Activated CD4-positive, alpha-beta T cell treated with anti-CD3 and anti-CD28 coated beads, Interleukin-2, amount 50 U/mL, for 16 hours (primary cell): ENCODE measurements around the gene PDE4D.
"Not testable (repeated sequence)": the region's sequence is repeated elsewhere in the genome, so short reads cannot be mapped to it uniquely, and the experiment has no call there.

Source experiments
- DNase-seq: peaks from one replicate; pipeline ENCODE4 v3.0.0-alpha.2; 2020

The PDE4D gene

DNA sequence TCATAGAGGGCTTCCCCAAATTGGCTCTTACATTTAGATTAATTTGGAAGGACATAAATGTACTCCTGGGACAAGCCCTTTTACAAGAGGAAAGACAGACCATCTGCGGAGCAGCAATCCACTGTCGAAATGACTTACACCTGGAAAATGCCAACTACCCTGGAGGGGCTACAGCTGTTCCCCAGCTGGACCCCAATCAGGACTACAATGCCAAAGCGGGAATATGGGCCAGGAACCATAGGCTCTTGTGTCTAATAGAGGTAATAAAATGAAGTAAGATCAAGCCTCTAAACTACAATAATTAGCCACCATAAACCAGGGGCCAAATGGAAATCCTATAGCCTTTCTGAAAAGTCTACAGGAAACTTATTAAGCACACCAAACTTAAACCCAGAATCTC is 581.3 kb downstream of the PDE4D start:
- no peak for DNase-seq

DNA sequence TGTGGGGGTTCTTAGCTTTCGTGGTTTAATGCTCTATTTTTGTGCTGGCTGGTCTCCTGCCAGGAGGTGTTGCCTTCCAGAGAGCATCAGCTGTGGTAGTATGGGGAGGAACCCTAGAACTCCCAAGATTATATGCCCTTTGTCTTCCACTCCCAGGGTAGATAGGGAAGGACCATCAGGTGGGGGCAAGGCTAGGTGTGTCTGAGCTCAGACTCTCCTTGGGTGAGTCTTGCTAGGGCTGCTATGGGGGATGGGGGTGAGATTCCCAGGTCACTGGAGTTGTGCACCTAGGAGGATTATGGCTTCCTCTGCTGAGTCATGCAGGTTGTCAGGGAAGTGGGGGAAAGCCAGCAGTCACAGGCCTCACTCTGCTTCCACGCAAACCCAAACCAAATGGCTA is 584.8 kb downstream of the PDE4D start:
- DNase-seq: not testable (repeated sequence)

DNA sequence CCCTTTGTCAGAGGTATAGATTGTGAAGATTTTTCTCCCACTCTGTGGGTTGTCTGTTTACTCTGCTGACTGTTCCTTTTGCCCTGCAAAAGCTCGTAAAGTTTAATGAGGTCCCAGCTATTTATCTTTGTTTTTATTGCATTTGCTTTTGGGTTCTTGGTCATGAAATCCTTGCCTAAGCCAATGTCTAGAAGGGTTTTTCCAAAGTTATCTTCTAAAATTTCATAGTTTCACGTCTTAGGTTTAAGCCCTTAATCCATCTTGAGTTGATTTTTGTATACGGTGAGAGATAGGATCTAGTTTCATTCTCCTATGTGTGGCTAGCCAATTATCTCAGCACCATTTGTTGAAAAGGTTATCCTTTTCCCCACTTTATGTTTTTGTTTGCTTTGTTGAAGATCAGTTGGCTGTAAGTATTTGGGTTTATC is 590.2 kb downstream of the PDE4D start:
- not testable (repeated sequence) for DNase-seq

DNA sequence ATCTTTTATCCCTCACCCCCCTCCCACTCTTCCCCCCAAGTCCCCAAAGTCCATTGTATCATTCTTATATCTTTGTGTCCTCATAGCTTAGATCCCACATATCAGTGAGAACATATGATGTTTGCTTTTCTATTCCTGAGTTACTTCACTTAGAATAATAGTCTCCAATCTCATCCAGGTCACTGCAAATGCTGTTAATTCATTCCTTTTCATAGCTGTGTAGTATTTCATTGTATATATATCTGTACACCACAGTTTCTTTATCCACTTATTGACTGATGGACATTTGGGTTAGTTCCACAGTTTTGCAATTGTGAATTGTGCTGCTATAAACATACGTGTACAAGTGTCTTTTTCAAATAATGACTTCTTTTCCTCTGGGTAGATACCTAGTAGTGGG is 591.0 kb downstream of the PDE4D start:
- DNase-seq: not testable (repeated sequence)

DNA sequence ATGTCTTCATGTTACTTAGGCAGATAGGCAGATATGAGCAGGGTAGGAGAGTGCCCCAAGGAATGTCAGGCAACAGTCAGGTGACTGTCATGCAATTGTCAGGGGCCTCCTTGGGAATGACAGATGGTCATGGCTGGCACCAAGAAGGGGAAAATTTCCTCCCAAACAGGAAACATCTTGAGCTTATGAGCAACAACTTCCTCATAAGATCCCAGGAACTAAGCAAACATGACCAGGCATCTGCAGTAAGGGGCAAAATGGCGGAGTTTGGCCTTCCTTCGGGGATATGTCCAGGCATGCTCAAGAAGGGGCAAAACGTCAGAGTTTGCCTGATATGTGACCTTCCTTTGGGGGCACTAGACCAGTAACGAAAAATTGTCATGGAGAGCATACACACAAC is 591.8 kb downstream of the PDE4D start:
- DNase-seq: no peak

DNA sequence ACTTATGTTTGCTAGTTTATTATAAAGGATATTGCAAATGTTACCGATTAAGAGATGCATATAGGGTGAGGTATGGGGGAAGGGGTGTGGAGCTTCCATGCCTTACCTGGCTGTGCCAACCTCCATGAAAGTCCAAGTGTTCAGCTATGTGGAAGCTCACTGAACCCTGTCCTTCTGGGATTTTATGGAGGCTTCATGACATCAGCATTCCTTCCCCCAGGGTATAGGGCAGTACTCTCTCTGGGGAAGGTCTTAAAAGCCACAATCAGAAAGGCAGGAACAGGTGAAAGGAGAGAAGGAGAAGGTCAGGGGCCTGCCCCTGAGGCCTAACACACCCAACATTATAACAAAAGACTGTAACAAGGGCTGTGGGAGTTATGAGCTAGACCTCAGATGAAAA is 592.6 kb downstream of the PDE4D start:
- DNase-seq: no peak

DNA sequence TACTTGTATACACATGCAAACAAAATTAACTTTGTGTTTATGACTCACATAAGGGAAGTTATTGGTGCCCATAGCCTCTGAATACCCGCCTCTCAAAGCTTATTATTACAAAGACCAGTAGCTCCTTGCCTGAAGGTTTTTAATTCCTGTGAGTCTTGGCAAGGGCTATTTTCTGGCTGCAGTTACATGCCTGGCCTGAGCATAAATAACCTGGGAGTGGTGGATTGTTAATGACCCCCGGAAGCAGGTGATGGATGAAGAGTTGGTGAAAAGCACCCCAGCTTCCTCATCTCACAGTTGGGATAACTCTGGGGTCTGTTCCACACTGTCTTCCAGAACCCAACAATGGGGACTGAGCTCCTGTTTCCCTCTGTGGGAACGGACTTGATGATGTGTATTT is 594.5 kb downstream of the PDE4D start:
- no peak for DNase-seq

DNA sequence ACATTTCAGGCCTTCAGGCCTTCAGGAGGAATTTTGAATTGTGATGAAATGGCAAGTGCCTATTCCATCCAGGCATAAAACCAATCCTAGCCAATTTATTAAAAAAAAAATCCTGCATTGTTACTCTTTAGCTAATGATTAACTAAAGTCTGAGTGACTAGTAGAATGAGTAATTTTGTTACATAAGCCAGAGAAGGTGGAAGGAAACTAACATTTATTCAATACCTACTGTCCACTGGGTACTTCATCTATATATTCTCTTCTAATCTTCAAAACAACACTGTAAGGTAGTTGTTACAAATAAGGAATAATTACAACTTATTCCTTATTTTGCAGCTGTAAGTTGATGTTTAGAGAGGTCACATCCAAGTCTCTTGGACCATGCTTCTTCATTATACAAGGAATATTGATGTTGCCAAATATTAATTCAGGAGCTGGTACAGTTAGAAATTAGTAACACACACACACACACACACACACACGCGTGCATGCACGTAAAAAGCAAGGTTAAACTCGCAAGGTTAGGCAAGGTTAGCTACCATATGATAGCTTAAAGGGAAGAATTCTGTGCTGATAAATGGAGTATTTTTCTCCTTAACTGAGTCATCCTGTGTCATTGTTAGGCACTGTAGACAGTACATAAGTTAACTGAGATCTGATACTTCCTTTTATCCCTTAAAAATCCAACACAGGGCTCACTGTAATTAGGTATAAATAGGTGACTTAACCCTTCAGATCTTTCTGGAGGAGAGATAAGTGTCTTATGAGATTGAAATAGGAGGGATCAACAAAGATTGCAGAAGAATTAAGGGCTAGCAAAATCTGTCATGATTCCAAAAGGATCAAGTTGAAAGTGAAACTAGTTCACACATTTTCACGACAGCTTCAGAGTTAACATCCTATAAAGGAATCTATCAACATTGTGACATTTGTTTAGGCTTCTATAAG is 596.9 kb downstream of the PDE4D start:
- DNase-seq: no peak

DNA sequence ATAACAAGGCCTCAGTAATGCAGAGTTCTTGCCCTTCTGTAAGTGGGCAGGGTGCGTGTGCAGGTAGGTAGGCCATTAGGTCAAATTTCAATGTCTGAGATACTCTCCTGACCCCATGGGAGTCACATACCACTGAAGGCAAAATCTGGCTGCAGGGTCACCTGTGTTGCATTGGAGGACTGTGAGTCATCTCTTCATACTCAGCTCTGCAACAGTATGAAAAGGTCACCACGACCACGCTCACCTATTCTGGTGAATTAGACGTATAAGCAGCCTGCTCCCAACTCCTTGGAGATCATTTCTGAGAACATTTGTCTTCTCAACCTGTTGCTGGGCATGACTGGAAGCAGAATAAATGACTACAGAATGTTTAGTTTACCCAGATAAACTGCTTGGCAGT is 599.8 kb downstream of the PDE4D start:
- no peak for DNase-seq

DNA sequence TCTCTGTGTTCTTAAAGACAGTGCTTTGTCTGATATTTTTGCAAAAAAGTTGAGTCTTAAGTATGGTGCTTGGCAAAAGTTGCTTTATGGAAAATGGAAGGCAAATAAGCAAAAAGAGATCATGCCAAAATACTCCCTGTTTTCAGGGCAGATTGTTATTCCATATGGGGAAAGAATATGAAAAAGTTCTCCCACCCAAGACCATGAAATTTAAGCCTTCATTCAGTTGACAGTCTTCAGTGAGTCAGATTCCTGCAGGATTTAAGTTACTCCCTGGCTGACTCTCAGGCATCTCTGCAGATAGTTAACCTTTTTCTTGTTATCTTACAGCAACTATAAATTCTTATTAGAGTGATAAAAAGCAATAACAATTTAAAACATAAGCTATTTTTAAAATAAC is 601.6 kb downstream of the PDE4D start:
- DNase-seq: no peak

DNA sequence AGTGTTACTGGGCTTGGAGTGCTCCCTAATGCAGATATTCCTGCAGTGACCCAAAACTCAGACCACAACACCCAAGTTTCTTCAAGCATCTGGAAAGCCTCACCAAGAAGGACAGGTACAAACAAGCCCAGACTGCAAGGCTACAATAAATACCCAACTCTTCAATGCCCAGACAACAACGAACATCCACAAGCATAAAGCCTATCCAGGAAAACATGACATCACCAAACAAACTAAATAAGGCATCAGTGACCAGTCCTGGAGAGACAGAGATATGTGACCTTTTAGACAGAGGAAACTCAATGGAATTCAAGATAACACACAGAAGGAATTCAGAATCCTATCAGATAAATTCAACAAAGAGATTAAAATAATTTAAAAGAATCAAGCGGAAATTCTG is 605.6 kb downstream of the PDE4D start:
- no peak for DNase-seq

DNA sequence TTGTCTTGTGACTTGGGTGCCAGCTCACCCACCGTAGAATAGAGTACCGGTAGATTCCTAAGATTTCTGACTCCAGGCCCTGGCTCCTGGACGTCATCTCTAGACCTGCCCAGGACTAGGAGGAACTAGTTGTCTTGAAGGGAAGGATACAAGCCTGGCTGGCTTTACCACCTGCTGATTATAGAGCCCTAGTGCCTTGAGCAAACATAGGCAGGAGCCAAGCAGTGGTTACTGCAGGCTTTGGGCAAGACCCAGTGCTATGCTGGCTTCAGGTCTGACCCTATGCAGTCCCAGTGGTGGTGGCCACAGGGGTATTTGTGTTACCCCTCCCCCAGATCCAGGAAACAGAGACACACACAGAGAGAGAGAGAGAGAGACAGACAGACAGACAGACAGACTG is 606.2 kb downstream of the PDE4D start:
- DNase-seq: no peak

DNA sequence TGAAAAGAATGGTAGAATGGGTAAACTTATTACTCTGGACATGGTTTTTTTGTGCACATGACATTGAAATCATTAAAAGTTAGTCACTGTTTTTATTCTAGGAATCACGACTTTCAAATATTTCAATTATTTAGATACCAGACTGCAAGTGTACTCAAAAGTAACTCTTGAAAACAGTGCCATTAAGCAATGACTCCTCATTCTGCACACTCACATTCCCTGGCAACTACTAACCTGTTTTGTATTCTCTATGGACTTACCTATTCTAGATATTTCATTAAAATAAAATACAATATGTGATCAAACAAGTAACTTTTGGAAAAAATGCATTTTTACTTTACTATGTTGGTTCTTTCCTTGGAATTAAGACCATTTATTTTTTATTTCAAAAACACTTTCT is 607.0 kb downstream of the PDE4D start:
- DNase-seq: no peak

DNA sequence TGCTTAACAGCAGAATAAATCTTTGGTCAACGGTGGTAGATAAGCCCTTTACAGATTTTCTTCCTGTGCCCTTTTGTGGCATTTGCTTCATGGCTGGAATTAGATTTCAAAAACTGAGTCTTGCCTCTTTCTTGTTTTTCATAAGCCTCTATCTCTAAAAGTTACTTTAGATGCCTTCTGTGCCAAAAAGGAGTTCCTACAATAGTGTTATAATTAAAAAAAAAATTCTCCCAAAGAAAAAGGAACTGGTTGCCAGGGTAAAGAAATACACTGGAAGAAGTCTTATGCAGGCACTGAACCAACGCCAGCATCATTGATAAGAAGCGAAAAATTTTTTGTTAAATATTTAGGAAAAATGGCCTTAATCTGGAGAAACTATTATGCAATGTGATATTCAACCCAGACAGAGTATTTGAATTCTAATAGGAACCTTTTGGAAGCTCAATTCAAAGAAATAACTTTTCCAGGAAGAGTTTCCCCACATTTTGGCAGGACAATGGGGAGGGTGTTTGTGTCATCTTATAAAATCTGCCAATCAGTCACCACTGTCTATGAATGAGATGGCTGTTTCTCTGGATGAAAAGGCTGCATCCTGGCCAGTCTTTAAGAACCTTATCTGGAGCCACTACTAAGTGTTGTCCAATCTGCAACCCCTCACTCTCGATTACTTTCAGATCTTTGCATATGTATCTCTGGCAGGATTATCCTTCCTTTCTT is 608.1 kb downstream of the PDE4D start:
- DNase-seq: no peak

DNA sequence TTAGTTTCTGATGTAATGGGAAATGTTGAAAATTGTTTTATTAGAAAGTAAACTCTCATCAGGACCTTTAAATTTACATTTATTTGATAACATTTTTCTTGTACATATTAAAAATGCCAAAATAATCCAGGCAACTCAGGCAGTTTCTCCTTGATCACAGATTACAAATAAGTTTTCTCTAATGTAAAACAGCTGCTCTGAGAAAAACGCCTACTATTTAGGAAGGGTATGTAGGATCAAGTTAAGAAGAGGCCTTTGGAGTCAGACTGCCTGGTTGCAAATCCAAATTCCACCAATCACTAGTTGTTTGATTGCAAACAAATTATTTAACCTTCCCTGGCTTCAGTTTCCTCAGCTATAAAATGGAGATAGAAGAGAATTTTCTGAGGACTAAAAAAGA is 610.8 kb downstream of the PDE4D start:
- no peak for DNase-seq

DNA sequence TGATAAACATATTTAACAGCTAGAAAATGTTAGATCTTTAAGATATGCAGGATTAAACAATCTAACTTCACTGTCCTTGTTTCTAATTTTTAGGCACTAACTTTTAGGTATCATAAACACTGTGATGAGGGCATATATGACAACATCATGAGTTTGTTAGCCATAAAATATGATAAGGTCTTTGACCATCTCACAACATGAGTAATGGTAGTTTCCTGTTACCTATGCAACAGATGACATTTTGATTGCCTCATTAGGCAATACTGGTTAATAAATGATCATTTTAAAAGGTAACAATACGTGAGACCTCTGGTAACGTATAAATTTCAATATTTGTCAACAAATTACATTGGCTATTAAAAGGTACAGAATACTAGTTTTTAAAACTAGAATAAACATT is 613.5 kb downstream of the PDE4D start:
- DNase-seq: no peak

DNA sequence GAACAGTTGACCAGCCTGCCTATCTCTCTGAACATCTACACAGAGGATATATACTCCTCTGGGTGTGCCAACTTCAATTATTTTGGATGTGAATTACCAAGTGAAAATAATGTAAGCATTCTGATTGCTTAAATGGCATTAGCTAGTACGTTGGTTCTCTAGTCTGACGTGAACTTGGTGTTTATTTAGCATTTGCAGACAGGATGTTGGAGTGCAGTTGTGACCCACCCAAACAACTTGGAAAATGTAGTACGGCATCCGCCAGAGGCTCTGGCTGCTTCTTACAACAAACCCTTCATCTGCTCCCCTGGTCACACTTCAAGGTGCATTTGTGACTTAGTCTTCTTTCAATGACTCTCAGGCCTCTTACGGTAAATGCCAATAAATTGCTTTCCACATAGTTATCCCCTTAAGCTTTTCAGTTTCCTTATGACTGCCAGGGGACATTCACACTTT is 616.6 kb downstream of the PDE4D start:
- DNase-seq: no peak

DNA sequence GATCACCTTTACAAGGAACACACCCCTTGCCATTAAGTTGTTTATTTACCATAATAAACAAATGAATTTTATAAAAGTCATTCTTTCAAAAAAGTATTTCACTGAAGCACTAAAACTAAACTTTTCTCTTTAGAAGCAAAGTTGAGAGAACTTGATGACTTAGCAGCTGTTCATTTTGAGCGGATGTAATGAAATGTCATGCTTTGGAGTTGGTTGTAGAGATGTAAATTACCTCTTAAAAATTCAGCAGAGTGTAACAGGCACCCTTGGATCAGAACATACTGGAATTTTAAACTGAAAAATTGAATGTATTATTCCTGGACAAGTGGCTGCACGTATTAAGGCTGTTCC is 617.2 kb downstream of the PDE4D start:
- DNase-seq: no peak

DNA sequence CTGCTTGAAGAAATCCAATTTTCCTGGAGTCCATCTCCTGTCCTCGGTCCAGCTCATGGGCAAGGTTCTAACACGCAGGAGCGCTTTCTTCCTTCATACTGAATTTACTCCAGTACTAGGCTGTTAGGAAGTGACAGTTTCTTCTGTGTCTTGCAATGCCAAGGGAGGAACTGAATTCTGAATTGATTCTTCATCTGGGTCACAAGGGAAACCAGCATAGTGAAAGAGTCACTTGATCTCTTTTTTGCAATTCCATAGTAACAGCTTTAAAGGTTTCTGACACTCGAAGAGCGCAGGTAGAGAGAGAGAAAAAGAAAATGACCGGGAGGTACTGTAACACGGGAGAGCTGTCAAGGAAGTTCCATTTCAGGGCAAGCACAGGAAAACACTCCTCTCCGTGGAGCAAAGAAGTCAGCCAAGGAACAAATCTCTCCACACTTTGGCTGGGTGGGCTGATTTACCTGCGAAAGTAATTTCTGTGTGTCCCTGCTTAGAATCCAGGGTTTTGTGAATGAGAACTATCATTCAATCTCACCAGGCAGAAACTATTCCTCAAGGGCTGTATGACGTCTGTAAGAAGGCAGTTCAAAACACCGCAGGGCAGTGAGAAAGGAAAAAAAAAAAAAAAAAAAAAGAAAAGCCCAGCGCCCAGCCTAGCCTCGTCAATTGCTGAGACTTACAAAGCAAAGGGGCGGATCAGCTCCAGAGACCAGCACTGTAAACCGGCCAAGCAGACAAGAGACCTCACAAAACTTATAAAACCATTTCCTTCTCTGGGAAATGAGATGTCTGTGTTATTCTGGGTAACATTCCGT is 617.8 kb downstream of the PDE4D start:
- DNase-seq: no peak

DNA sequence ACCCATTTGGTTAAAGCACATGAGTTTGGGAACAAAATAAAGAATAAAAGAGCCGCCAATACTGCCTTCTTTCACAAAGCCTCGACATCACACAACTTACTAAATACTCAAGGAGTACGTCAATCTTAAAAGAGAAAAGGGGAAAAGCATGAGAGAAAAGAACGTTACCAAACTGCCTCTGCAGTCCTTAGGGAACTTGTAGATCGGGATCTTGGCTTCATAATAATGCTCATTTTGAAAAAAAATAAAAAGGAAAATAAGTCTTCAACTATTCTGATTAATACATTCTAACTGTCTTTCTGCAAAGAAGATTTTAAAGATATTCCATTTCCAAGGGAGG is 618.4 kb downstream of the PDE4D start:
- no peak for DNase-seq

DNA sequence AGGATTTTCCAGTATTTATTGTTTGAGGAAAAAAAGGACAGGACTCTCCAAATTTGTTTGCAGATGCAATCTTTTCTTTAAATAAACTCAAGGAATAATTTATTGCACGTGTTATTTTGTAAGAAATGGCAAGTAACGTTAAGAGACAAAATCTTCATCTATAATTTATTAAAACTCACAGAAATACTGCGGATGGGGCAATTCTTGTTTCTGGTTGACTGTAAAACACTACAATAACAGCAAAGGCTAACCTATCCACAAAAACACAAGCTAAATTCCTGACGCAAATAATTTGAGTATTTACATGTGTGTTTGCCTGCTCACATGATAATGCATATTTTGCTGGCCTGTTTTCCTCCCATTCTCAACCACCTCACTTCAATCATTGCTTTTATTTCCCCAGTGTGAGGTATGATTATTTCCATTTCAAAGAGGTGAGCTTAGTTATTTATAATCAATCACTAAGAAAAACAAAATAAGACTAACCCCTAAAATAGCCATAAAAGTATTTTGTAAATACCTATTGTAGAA is 619.4 kb downstream of the PDE4D start:
- DNase-seq: no peak

DNA sequence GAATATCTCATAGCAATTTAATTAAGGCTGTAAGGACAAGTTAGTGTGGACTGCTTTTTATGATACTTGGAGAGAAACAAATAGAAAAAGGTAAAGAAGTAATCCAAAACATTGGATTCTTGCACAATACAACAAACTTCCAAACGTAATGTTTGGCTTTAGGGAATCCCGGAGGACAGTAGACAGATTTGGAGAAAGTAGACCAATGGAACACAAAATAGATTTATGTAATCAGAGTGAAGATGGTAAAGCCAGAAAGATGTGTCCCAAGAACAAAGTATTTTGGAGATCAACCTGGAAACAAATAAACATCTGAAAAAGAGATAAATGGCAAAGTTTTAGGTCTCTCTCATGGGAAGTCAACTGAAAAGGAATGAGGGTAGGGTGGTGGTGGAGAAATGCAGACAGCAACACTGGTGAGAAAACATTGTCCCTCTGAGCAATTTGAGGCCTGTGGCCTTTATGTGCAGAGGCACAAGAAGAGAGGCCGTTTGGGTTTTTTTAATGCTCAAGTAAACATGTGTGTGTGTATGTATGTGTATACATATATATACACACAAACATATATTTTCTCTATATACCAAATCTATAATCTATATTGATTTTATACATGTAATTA is 620.6 kb downstream of the PDE4D start:
- no peak for DNase-seq
